D341Med (cell line): ENCODE measurements around the gene OOSP4A.
"Not testable (repeated sequence)": the region's sequence is repeated elsewhere in the genome, so short reads cannot be mapped to it uniquely, and the experiment has no call there.

Experiments used
- DNase-seq: peaks from one replicate; pipeline ENCODE4 v3.0.0; 2012; ENCODE audit warnings: low spot score

Gene OOSP4A

GRCh38 chr11:59981106-59981770, 17.4 kb downstream of the OOSP4A start:
- DNase-seq: no peak

GRCh38 chr11:59982037-59982436, 18.2 kb downstream of the OOSP4A start:
- DNase-seq: not testable (repeated sequence)

- no peak for DNase-seq
These were observed 19.4 kb downstream of the OOSP4A start for GRCh38 chr11:59983212-59983611.

- no peak for DNase-seq
These were observed 20.5 kb downstream of the OOSP4A start for GRCh38 chr11:59984368-59984767.

- DNase-seq: no peak
These were observed 26.6 kb downstream of the OOSP4A start for GRCh38 chr11:59990421-59990820.

GRCh38 chr11:59992425-59992824, 28.6 kb downstream of the OOSP4A start:
- DNase-seq: no peak

GRCh38 chr11:59997800-59998199, 34.0 kb downstream of the OOSP4A start:
- DNase-seq: no peak

- peak; percentile 32 for DNase-seq
These were observed 35.9 kb downstream of the OOSP4A start for GRCh38 chr11:59999691-60000090.

- DNase-seq: no peak
These were observed 39.9 kb downstream of the OOSP4A start for GRCh38 chr11:60003729-60004128.

- DNase-seq: no peak
These were observed 41.5 kb downstream of the OOSP4A start for GRCh38 chr11:60005360-60005759.

GRCh38 chr11:60016881-60017280, 53.0 kb downstream of the OOSP4A start, which contains the start of gene OOSP4B:
OOSP4B (plus strand) TSS chr11:60017181.
- no peak for DNase-seq

- DNase-seq: no peak
These were observed 54.2 kb downstream of the OOSP4A start for GRCh38 chr11:60018058-60018457.
